SK-N-MC (cell line): ENCODE measurements around the gene EI24.

Experiments used
- DNase-seq: peaks from one replicate; pipeline ENCODE4 v3.0.0-alpha.2; 2011; ENCODE audit warnings: low read depth, low spot score
- H3K27ac ChIP-seq: fragments of 200-600 bp; sonication (generic); 2 replicates; pipeline ENCODE4 v1.5.1; 2016; ENCODE audit warnings: mixed run types
- H3K36me3 ChIP-seq: fragments of 200-600 bp; sonication (generic); 2 replicates; pipeline ENCODE4 v1.6.1; 2017; ENCODE audit warnings: antibody characterized with exemption, low read length, mixed read lengths; ENCODE audit not compliant: insufficient read depth
- H3K4me3 ChIP-seq: fragments of 200-600 bp; sonication (generic); 2 replicates; pipeline ENCODE4 v1.5.1; 2016
- H3K9ac ChIP-seq: fragments of 200-600 bp; sonication (generic); 2 replicates; pipeline ENCODE4 v1.8.0; 2017; ENCODE audit warnings: mixed run types, mixed read lengths; ENCODE audit not compliant: insufficient read length
- H3K9me3 ChIP-seq: fragments of 200-600 bp; sonication (generic); 2 replicates; pipeline ENCODE4 v1.6.1; 2017; ENCODE audit warnings: low read depth, mild to moderate bottlenecking, antibody characterized with exemption, low read length, moderate library complexity, mixed read lengths
- EZH2 ChIP-seq: fragments of 200-600 bp; sonication (generic); IDR thresholded peaks from one replicate; pipeline ENCODE4 v1.6.1; 2017; ENCODE audit warnings: antibody characterized with exemption
- FOXP2 ChIP-seq: optimal IDR thresholded peaks from 2 replicates; pipeline ENCODE3; 2011; ENCODE audit warnings: mild to moderate bottlenecking, moderate library complexity; ENCODE audit not compliant: insufficient read depth; ENCODE audit errors: extremely low read length, control extremely low read depth
- POLR2AphosphoS5 ChIP-seq: IDR thresholded peaks from 2 replicates; pipeline ENCODE4 v1.6.1; 2012; ENCODE audit warnings: mild to moderate bottlenecking, low read depth, low read length, borderline replicate concordance

Gene EI24

DNA sequence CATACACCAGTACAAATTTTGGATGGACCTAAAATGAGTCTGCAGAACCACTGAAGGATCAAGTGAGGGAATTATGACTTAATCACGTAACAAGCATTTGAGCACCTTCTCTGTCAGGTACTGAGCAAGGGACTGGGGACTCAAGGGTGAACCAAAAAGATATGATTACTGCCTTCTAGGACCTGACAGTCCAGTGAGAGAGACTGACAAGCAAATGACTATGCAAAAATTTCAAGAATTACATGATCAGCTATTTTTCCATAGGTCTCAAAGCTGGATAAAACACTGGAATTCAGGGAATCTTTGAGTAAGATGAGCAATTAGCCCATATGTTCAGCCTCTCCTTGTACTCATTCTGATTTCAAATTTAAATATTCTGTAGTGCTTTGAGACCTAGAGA, 18.2 kb downstream of the EI24 start:
- TF ChIP-seq FOXP2, result no peak
- no peak for TF ChIP-seq POLR2AphosphoS5
- TF ChIP-seq EZH2, result no peak
- no peaks in the 10 kb centered on the region for H3K9me3 ChIP-seq
- H3K36me3 ChIP-seq, result peaks cover 21% of the 10 kb centered on the region
- H3K27ac ChIP-seq, result no peak overlapping the region
- no peak overlapping the region for H3K9ac ChIP-seq
- no peak for DNase-seq
- no peak overlapping the region for H3K4me3 ChIP-seq

- no peak for DNase-seq
- no peak overlapping the region for H3K9ac ChIP-seq
- H3K36me3 ChIP-seq, result peaks cover 11% of the 10 kb centered on the region
- no peaks in the 10 kb centered on the region for H3K9me3 ChIP-seq
- TF ChIP-seq POLR2AphosphoS5, result no peak
- no peak for TF ChIP-seq EZH2
- no peak for TF ChIP-seq FOXP2
- no peak overlapping the region for H3K27ac ChIP-seq
- no peak overlapping the region for H3K4me3 ChIP-seq
Measured at GRCh38 chr11:125588505-125588904, 19.2 kb downstream of the EI24 start.

GRCh38 chr11:125591649-125592304, 22.5 kb downstream of the EI24 start:
- H3K9ac ChIP-seq, result peak overlapping the region; percentile 97
- DNase-seq, result no peak
- H3K4me3 ChIP-seq, result peak overlapping the region; percentile 92
- TF ChIP-seq EZH2 (no peak), POLR2AphosphoS5 (no peak), FOXP2 (no peak)
- H3K27ac ChIP-seq, result peak overlapping the region; percentile 83
- peaks cover 12% of the 10 kb centered on the region for H3K36me3 ChIP-seq
- no peaks in the 10 kb centered on the region for H3K9me3 ChIP-seq

DNA sequence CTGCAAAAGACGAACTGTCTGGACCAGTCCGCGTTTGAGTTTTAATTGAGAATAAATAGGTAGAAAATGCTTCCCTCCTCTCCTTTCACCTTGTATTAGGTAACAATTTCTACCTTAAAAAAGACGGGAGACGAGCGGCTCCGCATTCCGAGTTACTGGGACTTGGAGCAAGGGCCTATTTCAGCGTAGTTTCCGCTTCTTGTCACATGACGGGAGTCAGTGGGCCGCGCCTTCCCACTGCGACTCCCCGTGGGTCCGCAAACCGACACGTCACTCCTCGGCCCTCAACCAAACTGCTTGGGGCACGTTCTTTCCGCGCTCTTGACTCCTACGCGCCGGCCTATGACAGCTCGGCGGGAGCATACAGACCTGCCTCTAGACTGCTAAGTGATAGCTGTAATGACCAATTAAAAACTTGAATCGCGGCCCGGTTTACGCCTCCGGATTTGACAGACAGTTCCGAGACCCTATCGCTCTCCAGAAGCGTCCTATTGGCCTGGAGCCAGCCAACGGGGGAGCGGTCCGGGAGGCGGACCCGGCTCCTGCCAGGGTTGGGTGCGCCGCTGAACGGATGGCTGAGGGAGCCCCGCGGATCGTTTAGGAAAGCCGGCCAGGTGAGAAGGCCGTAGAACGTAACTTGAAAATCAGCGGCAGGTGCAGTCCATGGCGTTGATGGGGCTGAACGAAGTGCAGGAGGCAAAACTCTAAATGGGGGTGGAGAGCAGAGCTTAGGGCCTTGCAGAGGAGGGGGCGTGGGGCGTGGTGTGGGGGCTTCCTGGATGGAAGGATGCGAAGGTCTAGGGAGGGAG, 23.2 kb downstream of the EI24 start, which contains the start of gene STT3A:
Gene STT3A, plus strand, starts transcription at position 548 of the 809 bp plus-strand sequence. CDS start 3,064 bp downstream, outside the sequence.
- peak within 1 kb of the TSS; percentile 92 for H3K4me3 ChIP-seq
- peak; percentile 99 for DNase-seq
- TF ChIP-seq POLR2AphosphoS5 (peak; percentile 86), FOXP2 (peak; percentile 67), EZH2 (no peak)

GRCh38 chr11:125593114-125593820, 24.0 kb downstream of the EI24 start:
- Histone ChIP-seq H3K9me3 (no peaks in the 10 kb centered on the region), H3K4me3 (peak overlapping the region; percentile 79), H3K36me3 (peaks cover 27% of the 10 kb centered on the region), H3K27ac (no peak overlapping the region), H3K9ac (peak overlapping the region; percentile 61)
- TF ChIP-seq POLR2AphosphoS5, result no peak
- no peak for TF ChIP-seq EZH2
- TF ChIP-seq FOXP2, result no peak
- DNase-seq, result no peak

More for the DNA sequence above, 23.2 kb downstream of the EI24 start, which contains the start of gene STT3A:
- Histone ChIP-seq H3K9me3 (no peaks in the 10 kb centered on the region), H3K9ac (peak within 1 kb of the TSS; percentile 97), H3K36me3 (peaks cover 19% of the 10 kb centered on the region), H3K27ac (peak within 1 kb of the TSS; percentile 83)

DNA sequence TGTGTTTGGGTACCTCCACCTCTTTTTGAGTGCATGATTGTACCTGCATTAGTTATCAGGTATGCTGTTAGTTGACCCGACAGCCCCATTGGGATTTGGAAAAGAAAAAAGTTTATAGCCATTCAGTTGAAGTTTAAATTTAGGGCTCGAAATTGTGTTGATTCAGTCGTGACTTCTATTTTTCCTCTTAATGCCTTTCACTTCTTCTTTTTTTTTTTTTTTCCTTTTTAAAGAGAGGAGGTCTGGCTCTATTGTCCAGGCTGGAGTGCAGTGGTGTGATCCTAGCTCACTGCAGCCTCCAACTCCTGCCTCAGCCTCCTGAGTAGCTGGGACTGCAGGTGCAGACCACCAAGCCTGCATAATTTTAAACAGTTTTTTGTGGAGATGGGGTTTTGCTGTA, 25.7 kb downstream of the EI24 start:
- Histone ChIP-seq H3K9ac (no peak overlapping the region), H3K36me3 (peaks cover 37% of the 10 kb centered on the region), H3K9me3 (no peaks in the 10 kb centered on the region), H3K4me3 (no peak overlapping the region), H3K27ac (no peak overlapping the region)
- DNase-seq, result no peak
- TF ChIP-seq POLR2AphosphoS5, result no peak
- no peak for TF ChIP-seq EZH2
- no peak for TF ChIP-seq FOXP2

GRCh38 chr11:125600663-125601062, 31.4 kb downstream of the EI24 start:
- no peak overlapping the region for H3K4me3 ChIP-seq
- H3K9ac ChIP-seq, result no peak overlapping the region
- H3K36me3 ChIP-seq, result peaks cover 88% of the 10 kb centered on the region
- no peak for DNase-seq
- no peak overlapping the region for H3K27ac ChIP-seq
- no peaks in the 10 kb centered on the region for H3K9me3 ChIP-seq
- TF ChIP-seq POLR2AphosphoS5, result no peak
- no peak for TF ChIP-seq FOXP2
- no peak for TF ChIP-seq EZH2

GRCh38 chr11:125603207-125603606, 33.9 kb downstream of the EI24 start:
- H3K4me3 ChIP-seq, result no peak overlapping the region
- H3K36me3 ChIP-seq, result peaks cover 89% of the 10 kb centered on the region
- no peak overlapping the region for H3K9ac ChIP-seq
- DNase-seq, result no peak
- H3K9me3 ChIP-seq, result no peaks in the 10 kb centered on the region
- TF ChIP-seq POLR2AphosphoS5 (no peak), EZH2 (no peak), FOXP2 (no peak)
- H3K27ac ChIP-seq, result no peak overlapping the region
